ENCODE measurements around the gene UBR3.
A peak's percentile ranks its signal among the peaks of the same experiment; 100 is the strongest.

Gene UBR3, protein sequence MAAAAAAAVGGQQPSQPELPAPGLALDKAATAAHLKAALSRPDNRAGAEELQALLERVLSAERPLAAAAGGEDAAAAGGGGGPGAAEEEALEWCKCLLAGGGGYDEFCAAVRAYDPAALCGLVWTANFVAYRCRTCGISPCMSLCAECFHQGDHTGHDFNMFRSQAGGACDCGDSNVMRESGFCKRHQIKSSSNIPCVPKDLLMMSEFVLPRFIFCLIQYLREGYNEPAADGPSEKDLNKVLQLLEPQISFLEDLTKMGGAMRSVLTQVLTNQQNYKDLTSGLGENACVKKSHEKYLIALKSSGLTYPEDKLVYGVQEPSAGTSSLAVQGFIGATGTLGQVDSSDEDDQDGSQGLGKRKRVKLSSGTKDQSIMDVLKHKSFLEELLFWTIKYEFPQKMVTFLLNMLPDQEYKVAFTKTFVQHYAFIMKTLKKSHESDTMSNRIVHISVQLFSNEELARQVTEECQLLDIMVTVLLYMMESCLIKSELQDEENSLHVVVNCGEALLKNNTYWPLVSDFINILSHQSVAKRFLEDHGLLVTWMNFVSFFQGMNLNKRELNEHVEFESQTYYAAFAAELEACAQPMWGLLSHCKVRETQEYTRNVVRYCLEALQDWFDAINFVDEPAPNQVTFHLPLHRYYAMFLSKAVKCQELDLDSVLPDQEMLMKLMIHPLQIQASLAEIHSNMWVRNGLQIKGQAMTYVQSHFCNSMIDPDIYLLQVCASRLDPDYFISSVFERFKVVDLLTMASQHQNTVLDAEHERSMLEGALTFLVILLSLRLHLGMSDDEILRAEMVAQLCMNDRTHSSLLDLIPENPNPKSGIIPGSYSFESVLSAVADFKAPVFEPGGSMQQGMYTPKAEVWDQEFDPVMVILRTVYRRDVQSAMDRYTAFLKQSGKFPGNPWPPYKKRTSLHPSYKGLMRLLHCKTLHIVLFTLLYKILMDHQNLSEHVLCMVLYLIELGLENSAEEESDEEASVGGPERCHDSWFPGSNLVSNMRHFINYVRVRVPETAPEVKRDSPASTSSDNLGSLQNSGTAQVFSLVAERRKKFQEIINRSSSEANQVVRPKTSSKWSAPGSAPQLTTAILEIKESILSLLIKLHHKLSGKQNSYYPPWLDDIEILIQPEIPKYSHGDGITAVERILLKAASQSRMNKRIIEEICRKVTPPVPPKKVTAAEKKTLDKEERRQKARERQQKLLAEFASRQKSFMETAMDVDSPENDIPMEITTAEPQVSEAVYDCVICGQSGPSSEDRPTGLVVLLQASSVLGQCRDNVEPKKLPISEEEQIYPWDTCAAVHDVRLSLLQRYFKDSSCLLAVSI (N-terminal part only)

DNA sequence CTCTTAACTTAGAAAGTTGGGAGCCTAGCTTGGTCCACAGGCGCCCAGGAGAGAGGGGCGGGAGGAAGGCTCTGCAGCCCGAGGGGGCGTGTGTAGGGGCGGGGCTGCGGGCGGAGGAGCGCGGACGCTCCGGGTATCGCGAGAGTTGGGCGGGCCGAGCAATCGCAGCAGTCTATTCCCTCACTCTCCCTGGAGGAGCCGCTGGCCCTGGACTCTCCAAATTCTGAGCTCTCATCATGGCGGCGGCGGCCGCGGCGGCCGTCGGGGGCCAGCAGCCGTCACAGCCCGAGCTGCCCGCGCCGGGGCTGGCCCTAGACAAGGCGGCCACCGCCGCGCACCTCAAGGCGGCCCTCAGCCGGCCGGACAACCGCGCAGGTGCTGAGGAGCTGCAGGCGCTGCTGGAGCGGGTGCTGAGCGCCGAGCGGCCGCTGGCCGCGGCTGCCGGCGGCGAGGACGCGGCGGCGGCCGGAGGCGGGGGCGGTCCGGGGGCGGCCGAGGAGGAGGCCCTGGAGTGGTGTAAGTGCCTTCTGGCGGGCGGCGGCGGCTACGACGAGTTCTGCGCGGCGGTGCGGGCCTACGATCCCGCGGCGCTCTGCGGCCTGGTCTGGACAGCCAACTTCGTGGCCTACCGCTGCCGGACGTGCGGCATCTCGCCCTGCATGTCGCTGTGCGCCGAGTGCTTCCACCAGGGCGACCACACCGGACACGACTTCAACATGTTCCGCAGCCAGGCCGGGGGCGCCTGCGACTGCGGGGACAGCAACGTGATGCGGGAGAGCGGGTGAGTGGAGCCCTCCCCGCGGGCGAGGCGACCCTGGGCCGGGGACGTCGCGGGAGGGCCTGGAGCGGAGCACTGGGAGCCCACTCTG, at the start of gene UBR3:
UBR3 (plus strand) TSS at position 183 of the 869 bp plus-strand sequence; CDS start at position 237, 54 bp downstream.
- H3K4me3 ChIP-seq (ENCODE audit: low read length), result peak within 1 kb of the TSS; percentile 88
- DNase-seq (ENCODE audit: low read depth), result peak; percentile 93
- TF ChIP-seq, protein P1, sequence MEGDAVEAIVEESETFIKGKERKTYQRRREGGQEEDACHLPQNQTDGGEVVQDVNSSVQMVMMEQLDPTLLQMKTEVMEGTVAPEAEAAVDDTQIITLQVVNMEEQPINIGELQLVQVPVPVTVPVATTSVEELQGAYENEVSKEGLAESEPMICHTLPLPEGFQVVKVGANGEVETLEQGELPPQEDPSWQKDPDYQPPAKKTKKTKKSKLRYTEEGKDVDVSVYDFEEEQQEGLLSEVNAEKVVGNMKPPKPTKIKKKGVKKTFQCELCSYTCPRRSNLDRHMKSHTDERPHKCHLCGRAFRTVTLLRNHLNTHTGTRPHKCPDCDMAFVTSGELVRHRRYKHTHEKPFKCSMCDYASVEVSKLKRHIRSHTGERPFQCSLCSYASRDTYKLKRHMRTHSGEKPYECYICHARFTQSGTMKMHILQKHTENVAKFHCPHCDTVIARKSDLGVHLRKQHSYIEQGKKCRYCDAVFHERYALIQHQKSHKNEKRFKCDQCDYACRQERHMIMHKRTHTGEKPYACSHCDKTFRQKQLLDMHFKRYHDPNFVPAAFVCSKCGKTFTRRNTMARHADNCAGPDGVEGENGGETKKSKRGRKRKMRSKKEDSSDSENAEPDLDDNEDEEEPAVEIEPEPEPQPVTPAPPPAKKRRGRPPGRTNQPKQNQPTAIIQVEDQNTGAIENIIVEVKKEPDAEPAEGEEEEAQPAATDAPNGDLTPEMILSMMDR (conservative IDR thresholded peaks at IDR 0.05; ENCODE audit: low read length), result peak; percentile 17

DNA sequence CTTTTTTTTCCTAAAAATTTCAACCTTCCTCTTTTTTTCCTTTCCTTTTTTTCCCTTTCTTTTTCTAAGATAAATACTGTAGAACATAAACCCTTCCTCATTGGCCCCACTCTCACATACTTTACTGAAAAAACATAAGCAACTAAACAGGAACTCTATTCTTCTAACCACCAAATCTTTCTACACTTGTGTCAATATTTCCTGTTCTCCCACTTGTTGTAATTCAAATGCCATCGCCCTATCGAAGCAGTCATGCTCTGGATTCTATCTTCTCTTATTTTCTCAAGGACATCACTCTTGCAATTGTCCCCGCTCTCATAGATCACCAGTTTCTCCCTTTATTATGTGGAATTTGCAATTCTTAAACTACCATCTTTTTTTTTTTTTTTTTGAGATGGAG, 48.8 kb upstream of the UBR3 start:
- TF ChIP-seq, protein P1 (conservative IDR thresholded peaks at IDR 0.05; ENCODE audit: low read length), result no peak
- no peak overlapping the region for H3K4me3 ChIP-seq (ENCODE audit: low read length)
- no peak for DNase-seq (ENCODE audit: low read depth)

DNA sequence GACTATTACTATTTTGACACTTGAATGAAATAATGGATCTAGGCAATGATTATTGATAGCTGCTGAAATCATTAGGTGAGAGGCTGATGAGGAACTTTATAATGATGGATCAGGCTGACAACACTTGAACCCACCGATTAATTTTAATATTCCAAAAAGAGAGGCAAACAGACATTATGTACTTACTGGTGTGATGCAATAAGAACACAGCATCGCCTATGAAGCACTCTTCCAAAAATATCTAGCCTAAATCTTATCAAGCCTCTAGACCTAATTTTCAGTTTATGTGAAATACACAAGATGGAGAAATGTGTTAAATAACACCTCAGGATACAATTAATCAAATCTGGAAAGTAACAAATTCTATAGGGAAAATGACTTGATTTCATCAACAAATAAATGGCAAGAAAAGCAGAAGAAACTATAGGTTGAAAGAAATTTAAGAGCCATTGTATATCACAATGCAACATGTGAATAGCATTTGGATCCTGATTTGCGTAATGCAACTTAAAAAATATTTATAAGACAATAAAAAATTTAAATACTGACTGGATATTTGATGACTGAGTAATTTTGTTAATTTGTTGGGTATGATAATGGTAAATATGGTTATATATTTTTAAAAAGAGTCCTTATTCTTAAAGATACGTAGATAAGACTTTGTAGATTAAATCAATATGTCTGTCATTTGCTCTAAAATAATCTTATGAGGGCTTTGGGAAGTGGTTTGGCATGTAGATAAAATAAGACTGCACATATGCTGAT, 45.8 kb upstream of the UBR3 start:
- TF ChIP-seq, protein P1 (conservative IDR thresholded peaks at IDR 0.05; ENCODE audit: low read length), result no peak
- no peak for DNase-seq (ENCODE audit: low read depth)

DNA sequence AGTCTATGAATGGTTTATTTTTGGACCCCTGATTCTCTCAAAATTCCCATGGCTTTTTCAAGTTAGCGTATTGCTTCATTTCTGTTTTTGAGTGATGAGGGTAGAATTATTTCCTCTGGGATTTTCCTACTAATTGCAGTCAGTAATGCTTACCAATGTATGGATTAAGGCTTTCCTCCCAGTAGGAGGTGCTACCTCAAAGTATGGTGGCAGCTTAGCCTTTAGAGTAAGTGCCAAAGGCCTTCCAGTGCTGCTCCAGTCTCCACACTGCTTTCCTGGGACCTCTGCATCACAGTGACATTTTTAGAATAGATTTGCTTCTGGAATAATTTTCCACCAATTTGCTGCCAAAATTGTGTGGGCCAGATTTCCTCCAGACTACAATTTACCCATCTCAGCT, 44.7 kb upstream of the UBR3 start:
- DNase-seq (ENCODE audit: low read depth), result no peak
- H3K4me3 ChIP-seq (ENCODE audit: low read length), result no peak overlapping the region
- TF ChIP-seq, protein P1 (conservative IDR thresholded peaks at IDR 0.05; ENCODE audit: low read length), result no peak

More for the DNA sequence above, 45.8 kb upstream of the UBR3 start:
- no peak overlapping the region for H3K4me3 ChIP-seq (ENCODE audit: low read length)

DNA sequence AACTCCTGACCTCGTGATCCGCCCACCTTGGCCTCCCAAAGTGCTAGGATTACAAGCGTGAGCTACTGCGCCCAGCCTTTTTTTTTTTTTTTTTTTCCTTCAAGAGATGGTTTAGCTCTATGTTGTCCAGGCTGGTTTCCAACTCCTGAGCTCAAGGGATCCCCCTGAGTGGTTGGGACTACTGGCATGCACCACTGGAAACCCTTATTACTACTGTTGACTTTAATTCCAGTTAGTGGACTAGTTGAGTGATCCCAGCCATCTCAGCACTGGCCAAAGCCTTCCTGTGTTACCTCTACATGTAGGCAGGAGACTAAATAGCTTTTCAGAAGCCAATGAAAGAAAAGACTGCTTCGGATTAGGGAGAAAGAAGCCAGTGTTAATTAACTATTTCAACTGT, 36.7 kb upstream of the UBR3 start:
- DNase-seq (ENCODE audit: low read depth), result no peak
- TF ChIP-seq, protein P1 (conservative IDR thresholded peaks at IDR 0.05; ENCODE audit: low read length), result no peak
- H3K4me3 ChIP-seq (ENCODE audit: low read length), result no peak overlapping the region
